HL-60/S4 treated with retinoic acid at 250 ng/mL for 4 days and 3 days (cell line): Measurements from ENCODE around the gene MYO5B.

Source experiments
- in situ Hi-C: fragments of 300-500 bp; cut with MboI; formaldehyde crosslinking; loops from 2 replicates; pipeline ENCODE4 v1.7.0; 2022; ENCODE audit warnings: low sequenced_read_pairs

Gene MYO5B

GRCh38 chr18:49778826-49779465 lies 416.0 kb downstream of the MYO5B start:
- in situ Hi-C loops = no loop called here
